ENCODE results near the gene SDC1. TPM values are rescaled to one million over a fixed set of nuclear protein-coding genes. Genes with fewer than 3 reads are reported as not detected.

Gene SDC1
- total and polyA plus RNA-seq, 11 donors, result 0.15 to 2.2 (median 0.36) TPM; not detected in 1

DNA sequence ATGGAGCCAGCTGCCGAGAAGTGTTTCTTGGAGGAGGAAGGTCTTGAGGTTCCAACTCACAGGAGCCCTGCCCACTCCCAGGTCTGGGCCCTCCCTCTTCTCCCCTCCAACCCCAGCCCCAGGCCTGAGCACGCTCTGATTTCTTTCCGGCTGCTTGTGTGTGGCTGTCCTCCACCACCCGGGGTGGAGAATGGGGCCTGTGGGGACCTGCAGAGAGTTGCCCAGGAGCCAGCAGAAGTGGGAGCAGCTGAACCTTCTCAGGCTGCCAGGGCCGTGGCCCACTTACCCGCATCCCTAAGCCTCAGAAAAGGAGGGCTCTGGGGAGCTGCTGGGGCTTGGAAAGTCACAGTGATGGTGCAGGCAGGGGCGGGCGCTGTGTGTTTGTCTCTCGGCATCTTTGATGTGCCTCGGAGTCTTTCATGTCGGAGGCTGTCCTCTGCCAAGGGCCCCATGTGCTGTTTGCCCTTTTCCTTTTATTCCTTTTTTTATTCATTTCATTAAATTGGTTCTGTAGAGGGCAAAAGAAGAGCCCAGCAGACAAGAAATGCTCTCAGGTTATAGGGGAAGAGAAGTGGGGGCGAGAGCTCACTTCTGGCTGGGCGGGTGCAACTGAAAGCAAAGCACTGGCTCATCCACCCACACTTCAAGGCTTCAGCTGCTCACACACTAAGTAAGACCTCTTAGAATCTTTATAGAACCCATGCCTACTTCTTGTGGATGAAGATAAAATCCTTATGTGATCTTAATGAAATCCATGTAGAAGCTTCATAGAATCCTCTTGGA is 52.5 kb downstream of the SDC1 start:
- intact Hi-C loops (cut with DNase I), result no loop called here
- DNase-seq, result no peak
- no peak for TF ChIP-seq POLR2A (IDR thresholded peaks at IDR 0.05)
- TF ChIP-seq, protein P1, sequence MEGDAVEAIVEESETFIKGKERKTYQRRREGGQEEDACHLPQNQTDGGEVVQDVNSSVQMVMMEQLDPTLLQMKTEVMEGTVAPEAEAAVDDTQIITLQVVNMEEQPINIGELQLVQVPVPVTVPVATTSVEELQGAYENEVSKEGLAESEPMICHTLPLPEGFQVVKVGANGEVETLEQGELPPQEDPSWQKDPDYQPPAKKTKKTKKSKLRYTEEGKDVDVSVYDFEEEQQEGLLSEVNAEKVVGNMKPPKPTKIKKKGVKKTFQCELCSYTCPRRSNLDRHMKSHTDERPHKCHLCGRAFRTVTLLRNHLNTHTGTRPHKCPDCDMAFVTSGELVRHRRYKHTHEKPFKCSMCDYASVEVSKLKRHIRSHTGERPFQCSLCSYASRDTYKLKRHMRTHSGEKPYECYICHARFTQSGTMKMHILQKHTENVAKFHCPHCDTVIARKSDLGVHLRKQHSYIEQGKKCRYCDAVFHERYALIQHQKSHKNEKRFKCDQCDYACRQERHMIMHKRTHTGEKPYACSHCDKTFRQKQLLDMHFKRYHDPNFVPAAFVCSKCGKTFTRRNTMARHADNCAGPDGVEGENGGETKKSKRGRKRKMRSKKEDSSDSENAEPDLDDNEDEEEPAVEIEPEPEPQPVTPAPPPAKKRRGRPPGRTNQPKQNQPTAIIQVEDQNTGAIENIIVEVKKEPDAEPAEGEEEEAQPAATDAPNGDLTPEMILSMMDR (IDR thresholded peaks at IDR 0.05), result no peak
- H3K9me3 ChIP-seq, result no peaks in the 10 kb centered on the region
- H3K36me3 ChIP-seq, result no peaks in the 10 kb centered on the region
- 78 to 92% (median 84%) methylated on average over 9 to 13 of the region's 13 CpGs for WGBS, 4 donors
- H3K27ac ChIP-seq, result no peak overlapping the region
- H3K4me1 ChIP-seq, result no peaks in the 10 kb centered on the region
- H3K27me3 ChIP-seq, result peaks cover 0 to 10% (median 0%) of the 10 kb centered on the region in 9 donors
- no peak for ATAC-seq
- no peak overlapping the region for H3K4me3 ChIP-seq

DNA sequence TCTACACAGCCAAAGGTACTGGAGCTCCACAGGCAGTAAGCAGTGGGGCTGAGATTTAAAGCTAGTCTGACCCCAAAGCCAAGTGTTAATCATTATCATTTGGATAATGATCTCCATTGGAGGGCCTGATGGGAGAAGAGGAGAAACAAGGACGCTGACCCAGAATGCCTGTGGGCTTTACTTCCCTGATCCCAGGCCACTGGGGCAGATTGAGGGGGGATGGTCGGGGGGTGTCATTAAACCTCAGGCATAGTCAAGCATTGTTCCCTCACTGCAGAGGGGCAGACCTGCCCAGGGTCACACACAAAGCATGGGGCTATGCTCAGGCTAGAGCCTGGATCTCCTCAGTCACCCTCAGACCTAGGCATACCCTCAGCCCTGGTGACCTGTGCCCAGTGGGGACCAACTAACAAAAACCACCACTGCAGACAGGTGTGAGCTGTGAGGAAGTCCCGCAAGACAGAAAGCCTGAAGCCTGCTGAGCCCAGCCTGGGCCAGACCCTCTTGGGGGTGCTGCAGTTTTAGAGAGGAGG is 53.4 kb downstream of the SDC1 start:
- ATAC-seq (no peak), DNase-seq (no peak)
- Histone ChIP-seq H3K36me3 (no peaks in the 10 kb centered on the region), H3K4me1 (no peaks in the 10 kb centered on the region), H3K9me3 (no peaks in the 10 kb centered on the region), H3K4me3 (no peak overlapping the region), H3K27ac (no peak overlapping the region), H3K27me3 (peaks cover 0 to 14% (median 0%) of the 10 kb centered on the region in 9 donors)
- TF ChIP-seq, protein P1 (IDR thresholded peaks at IDR 0.05), result no peak
- TF ChIP-seq POLR2A (IDR thresholded peaks at IDR 0.05), result no peak
- intact Hi-C loops (cut with DNase I), result no loop called here
- 93 to 97% (median 94%) methylated on average over 3 of the region's 3 CpGs for WGBS, 4 donors

DNA sequence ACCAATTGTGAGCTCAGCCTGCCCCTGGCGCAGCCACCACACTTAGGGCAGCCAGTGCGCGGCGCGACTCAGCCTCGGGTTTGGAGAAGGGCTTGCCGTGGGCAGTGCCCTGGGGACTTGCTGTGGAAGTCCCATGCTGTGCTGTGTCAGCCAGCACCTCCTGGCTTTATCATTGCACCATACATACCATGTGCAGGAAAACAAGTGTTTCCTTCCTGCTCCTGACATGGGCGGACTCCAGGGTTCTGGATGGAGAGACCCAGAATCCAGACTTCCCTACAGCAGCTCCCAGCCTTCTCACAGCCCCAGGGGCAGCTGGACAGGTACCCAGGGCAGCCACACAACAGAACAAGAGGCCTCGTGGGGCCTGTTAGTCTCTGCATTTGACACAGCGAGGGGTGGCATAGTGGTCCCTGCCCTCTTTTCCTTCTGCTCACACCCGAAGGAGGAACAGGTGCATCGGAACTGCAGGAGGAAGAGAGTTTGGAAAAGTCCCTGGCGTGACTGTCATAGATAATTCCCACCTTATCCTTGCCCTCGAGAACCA is 54.2 kb downstream of the SDC1 start:
- Histone ChIP-seq H3K4me3 (no peak overlapping the region), H3K36me3 (no peaks in the 10 kb centered on the region), H3K4me1 (no peaks in the 10 kb centered on the region), H3K27ac (no peak overlapping the region), H3K27me3 (peaks cover 0 to 14% (median 0%) of the 10 kb centered on the region in 9 donors), H3K9me3 (no peaks in the 10 kb centered on the region)
- 69 to 79% (median 73%) methylated on average over 14 of the region's 14 CpGs for WGBS, 4 donors
- intact Hi-C loops (cut with DNase I), result no loop called here
- no peak for ATAC-seq
- TF ChIP-seq, protein P1 (IDR thresholded peaks at IDR 0.05), result no peak
- TF ChIP-seq POLR2A (IDR thresholded peaks at IDR 0.05), result no peak
- DNase-seq, result no peak
